ENCODE results near the gene TRAPPC8.

DNA sequence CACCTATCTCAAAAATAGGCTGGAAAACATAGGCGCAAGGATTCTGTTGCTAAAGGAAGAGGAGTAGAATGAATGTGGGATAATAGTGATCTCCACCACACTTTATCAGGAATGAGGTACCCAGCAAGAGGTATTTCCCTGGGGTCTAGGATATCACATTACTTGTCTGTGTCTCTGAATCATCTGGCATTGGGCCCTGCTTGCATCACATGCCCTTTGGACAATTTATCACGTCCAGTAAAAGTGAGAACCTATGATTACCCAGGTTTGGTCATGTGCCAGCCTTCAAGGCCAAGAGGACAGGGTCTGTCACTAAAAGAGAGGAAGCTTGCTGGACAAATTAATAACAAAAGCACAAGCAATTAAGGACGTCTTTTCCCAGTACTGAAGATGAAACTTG, 11.4 kb upstream of the TRAPPC8 start:
- TF ChIP-seq CTCF (IDR thresholded peaks at IDR 0.05; ENCODE audit: insufficient read depth, low read length) (no peak), POLR2AphosphoS5 (IDR thresholded peaks at IDR 0.05; ENCODE audit: low read depth) (no peak)
